HG03025 (cell line): ENCODE data around the gene GSTO2.

Experiments
- ATAC-seq: cut with Tn5 transposase; IDR thresholded peaks from one replicate; pipeline ENCODE4 v1.9.1; 2021; ENCODE audit warnings: mild to moderate bottlenecking, moderate library complexity; ENCODE audit not compliant: unreplicated experiment, low FRiP score

Gene GSTO2

DNA sequence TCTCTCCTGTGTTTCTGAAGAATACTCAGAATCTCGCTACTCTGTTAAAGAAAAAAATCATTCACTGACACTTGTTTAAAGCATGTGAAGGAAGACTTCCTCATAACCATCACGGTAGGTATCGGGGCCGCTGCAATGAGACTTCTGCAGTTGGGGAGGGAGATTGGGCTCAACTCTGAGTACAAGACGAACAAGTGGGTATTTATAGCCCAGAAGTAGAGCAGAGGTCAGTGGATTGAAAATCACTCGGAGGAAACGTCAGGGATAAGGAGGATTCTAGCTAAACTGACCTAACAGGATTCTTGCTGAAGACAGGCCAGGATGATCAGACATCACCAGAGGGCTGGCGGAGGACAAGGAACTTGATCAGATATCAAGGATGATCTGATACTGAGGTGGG is 35.9 kb downstream of the GSTO2 start:
- ATAC-seq: no peak

DNA sequence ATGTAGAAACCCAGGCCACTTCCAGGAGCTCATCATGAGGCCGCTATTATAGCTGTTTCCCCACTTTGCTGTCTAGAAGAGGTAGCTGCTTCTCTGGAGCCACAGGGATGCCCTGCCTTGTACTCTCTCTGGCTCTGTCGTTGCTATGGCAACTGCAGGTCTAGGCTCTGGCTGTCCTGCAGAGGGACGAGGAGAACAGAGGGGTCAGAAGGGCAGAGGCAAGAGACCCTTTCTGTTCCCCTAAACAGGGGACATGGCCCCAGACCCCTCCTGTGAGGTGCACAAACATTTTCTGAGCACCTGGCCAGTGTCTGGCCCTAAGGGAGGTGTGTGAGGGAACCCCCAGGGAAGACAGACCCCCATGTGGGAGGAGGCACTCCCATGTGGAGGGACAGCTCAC is 37.9 kb downstream of the GSTO2 start:
- no peak for ATAC-seq

DNA sequence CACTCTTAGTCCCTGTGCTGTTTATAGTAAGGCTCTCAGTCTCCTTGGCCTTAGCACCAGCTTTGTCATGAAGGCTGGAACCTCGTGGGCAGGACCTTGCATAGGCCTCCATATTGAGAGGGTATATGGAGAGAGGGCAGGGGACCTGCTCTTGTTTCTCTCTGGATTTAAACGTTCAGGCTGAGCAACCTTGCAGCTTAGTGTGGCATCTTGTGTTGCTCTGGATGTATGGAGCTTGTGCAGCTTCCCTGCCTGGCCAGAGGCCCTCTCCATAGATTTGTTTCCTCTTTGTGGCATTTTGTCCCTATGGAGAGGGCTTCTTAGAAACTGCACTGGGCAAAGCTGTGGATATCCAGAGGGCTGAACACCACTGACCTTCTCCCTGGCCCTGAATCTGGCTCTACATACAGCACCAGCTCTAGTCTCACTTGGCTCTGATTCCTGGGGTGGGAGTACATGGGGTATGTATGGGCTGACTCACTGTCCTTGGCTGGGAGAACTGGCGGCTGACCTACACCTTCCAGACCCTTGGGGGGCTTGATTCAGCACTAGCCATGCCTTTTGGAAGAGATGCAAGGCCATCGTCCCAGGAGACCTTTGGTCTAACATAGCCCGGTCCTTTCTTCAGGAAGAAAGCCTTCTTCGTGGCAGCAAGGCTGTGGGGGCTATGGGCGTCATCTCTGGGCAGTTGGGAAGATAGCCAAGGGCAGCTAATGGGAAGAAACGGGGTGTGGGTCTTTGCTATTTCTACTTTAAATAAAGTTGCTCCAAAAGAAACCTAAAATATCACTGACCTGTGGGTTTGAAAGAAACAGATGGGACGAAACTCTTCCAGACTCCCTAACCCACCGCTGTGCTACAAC is 38.8 kb downstream of the GSTO2 start:
- ATAC-seq: no peak

DNA sequence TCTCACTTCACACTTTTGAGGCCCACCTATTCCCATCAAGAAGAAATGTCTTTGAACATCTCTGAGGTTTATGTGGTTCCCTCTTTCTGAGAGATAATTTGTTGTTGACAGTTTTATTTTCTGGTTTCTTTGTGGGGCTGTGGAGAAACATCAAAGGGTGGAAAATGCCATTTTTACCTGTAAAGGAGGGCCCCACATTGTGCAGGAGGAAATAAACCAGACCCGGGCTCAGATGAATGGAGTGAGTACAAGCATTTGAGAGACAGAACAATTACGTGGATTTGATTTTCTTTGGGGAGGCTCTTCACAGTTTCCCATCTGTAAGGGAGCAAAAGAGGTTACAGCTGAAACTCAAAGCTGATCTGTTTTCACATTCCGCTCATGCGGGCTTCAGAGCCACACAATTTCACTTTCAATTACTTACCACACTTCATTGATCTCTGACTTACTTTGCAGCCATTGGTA is 39.5 kb downstream of the GSTO2 start:
- ATAC-seq: peak; percentile 66

DNA sequence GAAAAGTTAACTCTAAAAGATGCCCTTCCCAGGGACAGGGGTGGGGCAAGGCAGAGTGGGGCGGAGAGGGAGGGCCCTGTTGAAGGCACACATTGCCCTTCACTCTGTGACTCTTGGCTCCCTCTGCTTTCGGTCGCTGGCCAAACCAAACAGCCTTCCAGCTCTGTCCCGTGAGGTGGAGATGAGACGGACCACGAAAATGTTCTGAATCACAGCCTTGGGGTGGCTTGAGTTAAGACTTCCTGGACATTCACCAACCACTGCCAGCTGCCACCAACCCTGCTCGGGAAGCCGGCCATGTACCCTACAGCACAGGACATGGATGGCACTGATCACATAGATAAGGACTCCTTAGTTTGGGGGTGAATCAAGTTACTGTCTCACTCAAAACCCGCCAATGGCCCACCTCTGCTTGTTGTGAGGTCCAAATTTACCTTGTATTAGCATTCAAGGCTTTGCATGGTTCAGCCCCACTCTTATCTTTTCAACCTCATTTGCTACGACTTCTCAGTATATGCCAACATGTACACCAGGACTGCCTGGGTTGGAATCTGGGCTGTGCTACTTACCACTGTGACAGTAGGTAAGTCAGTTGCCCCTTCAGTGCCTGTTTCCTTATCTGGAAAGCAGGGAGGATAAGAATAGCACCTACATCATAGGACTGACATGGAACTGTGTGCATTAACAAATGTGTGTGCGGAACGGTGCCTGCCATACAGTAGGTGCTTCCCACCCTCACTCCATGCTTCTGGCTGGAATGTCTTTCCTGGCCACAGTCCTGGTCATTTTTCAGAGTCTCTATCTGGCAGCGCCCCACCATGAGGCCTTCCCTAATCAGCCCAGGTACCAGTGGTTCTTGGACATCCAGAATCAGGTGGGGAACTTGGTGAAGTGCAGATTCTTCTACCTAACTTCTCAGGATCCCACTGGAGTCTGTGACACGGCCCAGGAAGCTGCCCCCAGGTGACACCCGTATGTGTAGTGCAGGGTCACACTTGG is 41.3 kb downstream of the GSTO2 start:
- ATAC-seq: no peak

DNA sequence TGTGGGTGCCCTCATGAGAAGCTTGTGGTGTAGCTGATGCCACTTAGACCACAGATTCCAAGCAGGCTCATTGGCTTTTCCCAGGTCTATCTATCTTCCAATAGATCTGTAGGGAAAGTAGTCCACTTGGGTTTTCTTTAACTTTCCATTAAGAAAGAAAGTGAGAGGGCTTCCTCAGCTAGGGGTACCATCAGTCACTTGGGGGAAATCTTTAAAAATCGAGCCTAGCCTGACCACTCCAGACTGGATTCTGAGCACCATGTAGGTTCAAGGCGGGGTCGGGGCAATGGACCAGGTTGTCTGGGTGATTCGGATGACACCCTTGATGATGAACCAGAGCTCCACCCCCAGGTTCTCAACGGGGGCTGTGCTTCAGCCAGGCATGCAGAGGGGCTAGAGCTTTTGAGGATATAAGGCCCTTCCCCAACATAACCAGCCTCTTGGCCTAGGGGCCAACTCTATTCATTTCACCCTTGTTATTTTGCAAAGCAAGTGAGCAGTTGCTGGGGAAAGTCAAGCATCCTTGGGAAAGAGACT is 42.3 kb downstream of the GSTO2 start:
- no peak for ATAC-seq

DNA sequence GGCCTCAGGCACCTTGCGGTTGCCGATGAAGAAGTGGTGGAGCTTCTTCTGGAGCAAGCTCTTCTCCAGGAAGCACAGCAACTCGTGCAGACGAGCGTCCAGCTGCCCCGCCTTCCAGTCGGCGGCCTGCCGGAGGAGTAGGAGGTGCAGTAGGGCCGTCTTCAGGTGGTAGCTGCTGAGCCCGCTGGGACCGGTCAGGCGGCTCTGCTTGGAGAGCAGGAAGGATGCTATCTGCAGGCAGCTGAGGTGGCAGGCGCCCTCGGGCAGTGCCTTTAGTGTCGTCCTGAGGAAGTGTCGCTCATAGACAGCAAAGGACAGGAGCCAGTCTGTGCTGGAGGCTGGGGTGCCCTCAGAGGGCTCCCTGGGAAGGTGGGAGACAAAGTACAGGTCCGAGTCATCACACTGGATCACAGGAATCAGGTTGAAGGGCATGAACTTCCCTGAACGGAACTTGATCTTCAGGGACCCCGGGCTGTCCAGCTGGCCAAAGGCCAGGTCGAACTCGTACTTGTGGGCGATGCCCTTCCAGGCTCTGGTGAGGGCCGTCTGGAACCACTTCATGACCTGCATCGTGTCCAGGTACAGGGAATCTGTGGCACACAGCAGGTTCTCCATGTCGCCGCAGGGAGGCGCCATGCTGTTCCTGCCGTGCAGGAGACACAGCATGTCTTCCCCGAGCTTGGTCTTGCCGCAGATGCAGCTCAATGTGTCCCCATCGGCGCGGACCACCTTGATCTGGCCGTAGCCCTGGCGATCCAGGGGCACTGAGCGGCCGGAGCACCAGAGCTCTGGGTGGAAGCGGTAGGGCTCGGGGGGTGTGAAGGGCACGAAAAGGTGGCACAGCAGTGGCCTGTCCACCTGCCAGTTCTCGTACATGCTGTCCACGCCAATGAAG is 45.9 kb downstream of the GSTO2 start:
- ATAC-seq: no peak

DNA sequence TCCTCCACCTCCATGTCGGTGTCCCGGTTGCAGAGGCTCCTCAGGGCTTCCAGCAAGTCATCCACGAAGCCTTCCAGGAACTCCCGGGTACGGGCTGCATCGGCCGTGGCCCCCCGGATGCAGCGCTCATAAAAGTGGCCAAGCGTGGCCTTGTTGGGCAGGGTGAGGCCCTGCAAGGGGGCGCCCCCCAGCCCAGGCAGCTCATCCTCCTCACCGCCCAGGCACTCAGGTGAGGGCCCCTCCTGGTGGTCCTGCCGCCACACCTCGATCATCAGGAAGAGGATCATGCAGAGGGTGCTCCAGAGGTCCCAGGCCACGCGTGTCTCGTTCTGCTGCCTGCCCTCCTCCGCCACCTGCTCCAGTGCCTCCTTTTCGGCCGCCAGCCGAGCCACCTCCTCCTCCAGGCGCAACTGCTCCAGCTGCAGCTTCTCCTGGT is 46.5 kb downstream of the GSTO2 start:
- ATAC-seq: no peak

DNA sequence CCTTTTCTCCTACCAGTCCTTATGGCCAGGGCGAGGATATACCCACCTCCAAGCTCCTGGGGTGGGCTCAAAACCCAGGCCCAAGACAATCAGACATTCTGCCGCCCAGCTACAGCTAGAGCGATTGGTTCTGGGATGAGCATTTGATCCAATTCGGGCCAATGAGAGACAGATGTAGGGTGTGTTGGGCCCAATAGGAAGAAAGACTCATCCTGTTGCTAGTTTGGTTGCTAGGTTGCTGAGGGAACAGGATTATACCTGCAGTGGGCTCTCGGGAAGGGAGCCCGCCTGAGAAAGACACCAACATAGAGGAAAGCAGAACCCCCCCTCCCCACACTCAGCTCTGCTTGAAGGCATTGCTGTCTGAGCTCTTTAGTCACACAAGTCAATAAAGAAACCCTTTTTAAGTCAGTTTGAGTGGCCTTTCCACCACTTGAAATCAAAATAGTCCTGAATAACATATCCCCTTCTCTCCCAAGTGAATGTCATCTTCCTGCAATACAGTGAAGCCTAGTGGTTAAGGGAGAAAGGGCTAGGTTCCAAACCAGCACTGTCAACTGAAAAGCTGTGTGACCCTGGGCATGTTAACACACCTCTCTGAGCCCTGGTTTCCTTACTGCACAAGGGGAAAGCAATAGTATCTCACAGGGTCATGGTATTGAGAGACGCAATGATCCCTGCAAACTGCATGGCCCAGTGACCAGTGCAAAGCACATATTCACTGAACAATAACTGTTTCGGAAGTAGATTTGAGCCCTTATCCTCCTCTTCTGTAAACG is 47.5 kb downstream of the GSTO2 start:
- ATAC-seq: no peak

DNA sequence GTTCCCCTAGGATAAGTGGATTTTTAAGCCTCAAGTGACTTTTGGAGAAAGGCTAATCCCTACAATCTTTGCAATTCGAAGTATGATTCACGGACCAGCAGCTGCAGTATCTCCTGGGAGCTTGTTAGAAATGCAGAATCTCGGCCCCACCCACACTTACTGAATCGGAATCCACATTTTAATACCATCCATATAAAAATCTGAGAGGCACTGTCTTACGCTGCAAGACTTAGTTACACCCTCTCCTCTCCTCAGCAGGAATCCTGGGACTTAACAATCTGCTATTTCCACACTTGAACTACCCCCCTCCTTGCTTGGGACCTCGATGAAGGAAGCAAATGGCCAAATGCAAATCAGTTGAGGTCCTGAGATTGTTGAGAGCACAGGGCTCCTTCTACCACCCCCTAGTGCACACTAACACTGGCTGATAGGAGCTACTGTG is 48.3 kb downstream of the GSTO2 start:
- no peak for ATAC-seq

DNA sequence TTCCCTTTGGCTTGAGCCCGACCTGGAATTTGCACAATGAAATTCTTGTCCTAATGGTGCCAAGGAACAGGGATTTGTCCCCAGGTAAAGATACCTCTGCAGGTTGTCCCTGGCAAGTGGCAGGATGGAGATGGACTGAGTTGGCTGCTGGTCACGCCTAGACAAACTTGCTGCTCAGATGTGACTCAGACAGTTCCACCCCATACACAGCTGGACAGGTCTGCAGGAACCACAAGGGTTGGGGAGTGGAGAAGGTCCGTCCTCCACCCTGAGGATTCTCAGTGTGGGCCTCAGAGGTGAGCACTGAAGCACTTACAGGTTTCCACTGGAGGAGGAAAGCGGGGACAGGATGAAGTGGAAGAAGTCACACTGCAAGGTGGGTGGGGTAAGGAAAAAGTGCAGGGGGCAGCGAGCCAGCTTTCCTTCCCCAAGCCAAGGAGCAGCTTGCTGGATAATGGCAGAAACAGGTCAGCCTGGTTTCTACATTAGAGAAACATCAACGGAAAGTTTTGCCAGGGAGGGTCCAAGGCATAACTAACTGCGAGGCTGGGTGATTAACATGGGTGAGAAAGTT is 48.8 kb downstream of the GSTO2 start:
- no peak for ATAC-seq

DNA sequence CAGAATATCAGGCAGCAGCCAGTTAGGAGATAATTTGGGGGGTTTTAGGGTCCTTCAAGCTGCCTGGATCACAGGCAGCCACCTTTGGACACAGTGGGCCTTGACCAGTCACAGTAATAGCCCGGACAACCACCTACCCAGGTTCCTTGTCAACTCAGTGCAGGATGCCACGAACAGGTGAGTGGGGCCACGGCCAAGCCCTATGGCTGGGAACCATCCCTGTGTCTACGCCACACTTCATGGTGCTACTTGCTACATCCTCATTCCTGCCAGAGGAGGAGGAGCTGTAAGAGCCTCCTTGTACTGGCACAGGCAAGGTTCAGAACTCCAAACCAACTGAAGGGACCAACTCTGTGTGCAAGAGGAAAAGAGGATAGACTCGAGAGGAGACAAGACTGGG is 49.3 kb downstream of the GSTO2 start:
- ATAC-seq: no peak

DNA sequence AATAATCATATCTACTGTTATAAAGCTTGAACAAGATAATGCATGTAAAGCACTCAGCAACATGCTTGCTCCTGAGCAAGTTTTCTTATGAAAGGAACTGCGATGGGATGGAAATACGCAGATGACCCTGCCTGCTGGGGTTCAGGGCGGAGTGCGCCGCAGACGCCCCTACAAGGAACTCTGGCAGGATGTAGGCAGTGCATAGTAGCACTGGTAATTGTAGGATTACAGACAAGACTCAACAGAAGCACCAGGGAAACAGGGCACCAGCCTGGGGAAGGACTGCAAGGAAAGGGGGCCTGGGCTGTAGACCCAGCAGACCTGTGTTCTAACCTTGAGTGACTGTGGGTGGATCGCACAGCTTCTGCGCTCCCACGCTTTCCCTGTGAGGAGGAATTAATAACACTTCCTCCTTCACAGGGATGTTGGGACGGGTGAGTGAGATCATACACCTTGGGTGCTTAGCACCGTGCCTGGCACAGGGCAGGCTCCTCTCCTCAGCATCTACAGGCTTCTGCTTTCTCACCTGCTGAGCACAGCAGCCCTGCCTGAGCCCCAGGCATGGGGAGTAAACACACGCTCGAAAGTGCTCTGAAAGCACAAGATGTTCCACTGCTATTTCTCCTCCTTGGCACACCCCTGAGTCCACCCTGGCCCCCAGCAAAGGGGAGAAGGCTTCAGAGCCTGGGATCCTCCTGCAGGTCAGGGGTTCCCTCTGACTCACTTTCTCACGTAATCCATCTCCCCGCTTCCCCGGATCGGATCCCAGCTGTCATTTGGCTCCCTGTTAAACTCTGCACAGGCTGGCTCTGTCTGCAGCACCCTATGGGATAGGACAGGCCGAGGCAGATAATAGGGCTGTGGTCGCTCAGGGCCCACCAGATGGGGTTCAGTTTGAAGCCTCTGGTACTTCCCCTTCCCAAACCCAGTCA is 50.1 kb downstream of the GSTO2 start:
- ATAC-seq: no peak

DNA sequence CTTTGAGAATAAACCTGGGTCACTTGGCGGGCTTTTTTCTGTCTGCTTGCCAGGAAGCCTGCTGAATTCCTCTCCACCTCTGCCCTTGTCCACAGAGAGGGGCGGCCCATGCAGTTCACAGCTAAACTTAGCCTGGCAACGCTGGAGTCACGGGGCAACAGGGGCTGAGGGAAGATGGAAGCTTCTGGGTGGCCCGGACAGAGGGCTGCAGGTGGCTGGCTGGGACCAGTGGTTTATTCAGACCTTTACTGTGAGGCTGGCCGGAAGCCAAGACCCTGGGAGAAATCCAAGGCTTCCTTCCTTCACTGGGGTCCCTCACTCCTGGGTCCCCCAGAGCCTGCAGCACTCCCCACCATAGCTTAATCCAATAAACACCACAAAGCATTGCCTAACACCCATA is 52.2 kb downstream of the GSTO2 start:
- ATAC-seq: no peak

DNA sequence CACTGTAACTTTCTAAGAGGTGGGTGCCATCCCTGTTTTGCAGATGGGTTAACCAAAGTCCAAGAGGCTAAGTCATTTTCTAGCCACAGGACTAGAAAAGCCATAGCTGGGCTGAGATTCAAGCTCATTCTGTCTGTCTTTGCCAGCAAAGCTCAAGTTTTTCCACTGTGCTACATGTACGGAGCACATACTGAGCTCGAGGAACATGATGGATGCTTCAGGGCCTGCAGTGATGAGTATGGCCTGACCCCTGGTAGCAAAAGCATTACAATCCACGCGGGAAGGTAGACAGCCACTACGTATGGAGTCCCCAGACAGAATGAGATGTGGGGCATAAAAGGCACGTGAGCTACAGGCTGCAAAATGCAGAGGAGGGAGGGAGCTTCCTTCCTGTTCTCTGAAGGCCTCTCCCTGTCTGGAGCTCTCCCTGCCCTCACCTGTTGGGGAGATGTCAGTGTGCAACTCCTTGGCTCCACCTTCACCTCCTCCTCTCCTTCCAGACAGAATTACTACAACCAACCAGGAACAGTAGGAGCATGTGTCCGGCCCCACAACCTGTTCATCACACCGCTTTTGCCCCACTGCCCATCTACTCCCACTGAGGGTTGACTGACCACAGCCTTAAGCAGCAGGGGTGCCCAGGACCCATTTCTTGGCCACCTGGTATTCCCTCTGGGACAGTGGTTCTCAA is 52.9 kb downstream of the GSTO2 start:
- no peak for ATAC-seq

DNA sequence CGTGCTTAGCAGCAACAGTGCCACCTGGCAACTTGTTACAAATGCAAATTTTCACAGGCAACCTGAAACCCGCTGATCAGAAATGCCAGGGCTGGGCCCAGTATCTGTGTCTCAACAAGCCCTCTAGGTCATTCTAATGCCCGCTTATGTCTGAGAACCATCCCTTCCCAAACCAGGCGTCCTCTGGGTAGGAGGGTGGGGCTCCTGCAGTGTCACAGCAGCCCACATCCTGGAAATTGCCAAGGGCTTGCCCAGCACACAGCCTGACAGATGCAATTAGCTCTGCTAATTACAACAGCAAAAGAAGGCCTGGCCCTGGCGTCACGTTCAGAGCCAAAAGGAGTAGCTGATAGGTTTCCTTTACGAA is 53.4 kb downstream of the GSTO2 start:
- ATAC-seq: no peak

DNA sequence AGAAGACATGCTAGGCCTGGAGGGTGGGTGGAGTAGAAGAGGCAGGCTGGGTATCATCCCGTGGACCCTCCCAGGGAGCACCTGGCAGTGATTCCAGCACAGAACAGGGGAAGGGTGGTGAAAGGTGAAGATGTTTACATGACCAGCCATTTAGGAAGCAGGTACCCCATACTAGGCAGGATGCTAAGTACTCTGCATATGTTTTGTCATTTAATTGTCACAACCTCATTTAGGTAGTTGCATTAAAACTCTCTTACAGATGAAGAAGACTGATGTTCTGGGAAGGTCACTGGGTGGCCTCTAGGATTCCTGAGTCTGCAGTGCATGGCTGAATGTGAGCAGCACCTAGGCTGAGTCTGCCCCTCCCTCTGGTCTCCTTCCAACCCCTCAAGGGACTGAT is 54.1 kb downstream of the GSTO2 start:
- no peak for ATAC-seq
